Tibial nerve (tissue), 4 donors: ENCODE data around the gene S100A11. TPM values are rescaled to one million over a fixed set of nuclear protein-coding genes. Genes with fewer than 3 reads are reported as not detected.

Experiments used
- DNase-seq, 2 donors: peaks; one replicate each; pipeline ENCODE4 v3.0.0-alpha.2; 2019; ENCODE audit warnings: low spot score in 2 of 2
- H3K27ac ChIP-seq, 4 donors: fragments of 200-600 bp; sonication (generic) in 3 of 4; one replicate each; pipeline ENCODE4 v1.5.1; 2017 to 2019; ENCODE audit warnings: mild to moderate bottlenecking in 1 of 4
- H3K27me3 ChIP-seq, 2 donors: fragments of 200-600 bp; sonication (generic) in 1 of 2; one replicate each; pipeline versions ENCODE4 v1.5.1 to v1.6.0; 2017 to 2019
- H3K36me3 ChIP-seq, 3 donors: fragments of 200-600 bp; sonication (generic); one replicate each; pipeline ENCODE4 v1.5.1; 2018 to 2019
- H3K4me1 ChIP-seq, 4 donors: fragments of 200-600 bp; sonication (generic) in 3 of 4; one replicate each; pipeline ENCODE4 v1.5.1; 2017 to 2019
- H3K4me3 ChIP-seq, 4 donors: fragments of 200-600 bp; sonication (generic) in 3 of 4; one replicate each; pipeline ENCODE4 v1.5.1; 2017 to 2019; ENCODE audit warnings: mild to moderate bottlenecking in 1 of 4, moderate library complexity in 1 of 4
- H3K9me3 ChIP-seq, 4 donors: fragments of 200-600 bp; sonication (generic) in 3 of 4; one replicate each; pipeline ENCODE4 v1.5.1; 2017 to 2019
- EP300 ChIP-seq, 2 donors: sonication (generic); formaldehyde crosslinking; IDR thresholded peaks; one replicate each; pipeline ENCODE4 v1.6.1; 2017; ENCODE audit warnings: antibody characterized with exemption in 2 of 2, mild to moderate bottlenecking in 1 of 2
- POLR2A ChIP-seq, 2 donors: fragments of 450-650 bp; IDR thresholded peaks; one replicate each; pipeline ENCODE4 v1.6.1; 2017; ENCODE audit warnings: antibody characterized with exemption in 2 of 2, mild to moderate bottlenecking in 2 of 2, moderate library complexity in 2 of 2
- WGBS, 2 donors: methylation state at CpG; one replicate each; pipeline ENCODE4 v1.1.5; 2018; 5-methylcytosine and 5-hydroxymethylcytosine counted together
- total RNA-seq, 4 donors: library from RNA; depleted of rRNA; stranded (reverse); fragments of >200 nt; gene quantifications; one replicate each; pipeline ENCODE4 v1.1.0, GENCODE V29; 2016
- TF ChIP-seq, protein P1 (sequence below), 5 experiments: fragments of 200-600 bp in 3 of 5; fragments of 450-650 bp in 2 of 5; sonication (generic) in 3 of 5; IDR thresholded peaks; one replicate each; pipeline ENCODE4 v1.5.1; 2016 to 2019; ENCODE audit warnings: antibody characterized with exemption in 5 of 5, mild to moderate bottlenecking in 3 of 5, moderate library complexity in 2 of 5

Gene S100A11
- total RNA-seq, 4 donors from 2014 or later: 85.0 to 267 (median 145) TPM

GRCh38 chr1:152034654-152035538 lies 1.9 kb downstream of the S100A11 start:
- Histone ChIP-seq H3K36me3 (peaks cover 0 to 42% (median 5%) of the 10 kb centered on the region in 3 donors), H3K27ac (peak overlapping the region in 3 of 4 donors; percentile 87 to 97 (median 94)), H3K4me3 (peak overlapping the region; percentile 55 to 75 (median 62)), H3K9me3 (no peaks in the 10 kb centered on the region), H3K27me3 (no peaks in the 10 kb centered on the region), H3K4me1 (peaks cover 0 to 41% (median 22%) of the 10 kb centered on the region in 4 donors)
- DNase-seq: peak in 1 of 2 donors; percentile 43
- TF ChIP-seq POLR2A (IDR thresholded peaks at IDR 0.05): no peak
- TF ChIP-seq, protein P1, sequence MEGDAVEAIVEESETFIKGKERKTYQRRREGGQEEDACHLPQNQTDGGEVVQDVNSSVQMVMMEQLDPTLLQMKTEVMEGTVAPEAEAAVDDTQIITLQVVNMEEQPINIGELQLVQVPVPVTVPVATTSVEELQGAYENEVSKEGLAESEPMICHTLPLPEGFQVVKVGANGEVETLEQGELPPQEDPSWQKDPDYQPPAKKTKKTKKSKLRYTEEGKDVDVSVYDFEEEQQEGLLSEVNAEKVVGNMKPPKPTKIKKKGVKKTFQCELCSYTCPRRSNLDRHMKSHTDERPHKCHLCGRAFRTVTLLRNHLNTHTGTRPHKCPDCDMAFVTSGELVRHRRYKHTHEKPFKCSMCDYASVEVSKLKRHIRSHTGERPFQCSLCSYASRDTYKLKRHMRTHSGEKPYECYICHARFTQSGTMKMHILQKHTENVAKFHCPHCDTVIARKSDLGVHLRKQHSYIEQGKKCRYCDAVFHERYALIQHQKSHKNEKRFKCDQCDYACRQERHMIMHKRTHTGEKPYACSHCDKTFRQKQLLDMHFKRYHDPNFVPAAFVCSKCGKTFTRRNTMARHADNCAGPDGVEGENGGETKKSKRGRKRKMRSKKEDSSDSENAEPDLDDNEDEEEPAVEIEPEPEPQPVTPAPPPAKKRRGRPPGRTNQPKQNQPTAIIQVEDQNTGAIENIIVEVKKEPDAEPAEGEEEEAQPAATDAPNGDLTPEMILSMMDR (IDR thresholded peaks at IDR 0.05): peak; percentile 61 to 80 (median 67)
- WGBS, 2 donors: 5 to 14% methylated on average over 8 of the region's 8 CpGs

DNA sequence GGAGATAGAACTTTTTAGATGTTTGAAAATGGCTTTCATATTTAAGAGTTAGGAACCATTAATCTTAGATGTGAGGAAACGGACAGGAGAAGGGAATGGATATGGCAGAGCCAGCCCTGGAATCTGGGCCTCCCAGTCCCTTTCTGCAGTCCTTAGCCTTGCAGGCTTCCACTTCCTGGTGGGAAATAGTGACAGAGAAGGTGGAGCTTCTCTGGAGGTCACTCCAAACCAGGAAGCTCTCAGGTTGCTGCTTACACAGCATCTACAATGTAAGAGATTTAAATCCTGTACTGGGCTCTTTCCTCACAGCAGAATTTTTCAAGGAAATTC lies 2.5 kb downstream of the S100A11 start:
- 61 to 69% methylated on average over 1 of the region's 1 CpG for WGBS, 2 donors
- peak overlapping the region; percentile 2 to 75 (median 31) for H3K4me3 ChIP-seq
- H3K27ac ChIP-seq: peak overlapping the region in 3 of 4 donors; percentile 87 to 97 (median 94)
- H3K9me3 ChIP-seq: no peaks in the 10 kb centered on the region
- no peak for TF ChIP-seq EP300 (IDR thresholded peaks at IDR 0.05)
- TF ChIP-seq, protein P1 (IDR thresholded peaks at IDR 0.05): no peak
- no peak for TF ChIP-seq POLR2A (IDR thresholded peaks at IDR 0.05)
- peaks cover 0 to 41% (median 22%) of the 10 kb centered on the region in 4 donors for H3K4me1 ChIP-seq
- peaks cover 0 to 44% (median 5%) of the 10 kb centered on the region in 3 donors for H3K36me3 ChIP-seq
- no peaks in the 10 kb centered on the region for H3K27me3 ChIP-seq
- DNase-seq: no peak

GRCh38 chr1:152029929-152030211 lies 6.9 kb downstream of the S100A11 start:
- Histone ChIP-seq H3K4me1 (peaks cover 0 to 22% (median 14%) of the 10 kb centered on the region in 4 donors), H3K27ac (no peak overlapping the region), H3K36me3 (peaks cover 0 to 44% (median 5%) of the 10 kb centered on the region in 3 donors), H3K9me3 (no peaks in the 10 kb centered on the region), H3K4me3 (no peak overlapping the region), H3K27me3 (no peaks in the 10 kb centered on the region)
- no peak for TF ChIP-seq POLR2A (IDR thresholded peaks at IDR 0.05)
- WGBS, 2 donors: 91 to 92% methylated on average over 4 of the region's 4 CpGs
- DNase-seq: no peak

- peaks cover 0 to 16% (median 8%) of the 10 kb centered on the region in 4 donors for H3K4me1 ChIP-seq
- H3K27ac ChIP-seq: no peak overlapping the region
- no peak overlapping the region for H3K4me3 ChIP-seq
- no peaks in the 10 kb centered on the region for H3K9me3 ChIP-seq
- WGBS, 2 donors: 82 to 83% methylated on average over 8 of the region's 8 CpGs
- H3K27me3 ChIP-seq: no peaks in the 10 kb centered on the region
- H3K36me3 ChIP-seq: peaks cover 0 to 44% (median 5%) of the 10 kb centered on the region in 3 donors
- DNase-seq: no peak
- TF ChIP-seq POLR2A (IDR thresholded peaks at IDR 0.05) (no peak), EP300 (IDR thresholded peaks at IDR 0.05) (no peak)
- TF ChIP-seq, protein P1 (IDR thresholded peaks at IDR 0.05): no peak
These were observed 7.5 kb downstream of the S100A11 start for GRCh38 chr1:152029144-152029928.

- Histone ChIP-seq H3K27ac (no peak overlapping the region), H3K4me3 (no peak overlapping the region), H3K27me3 (no peaks in the 10 kb centered on the region), H3K36me3 (peaks cover 0 to 22% (median 5%) of the 10 kb centered on the region in 3 donors), H3K4me1 (no peaks in the 10 kb centered on the region), H3K9me3 (no peaks in the 10 kb centered on the region)
- WGBS, 2 donors: 35 to 42% methylated on average over 3 of the region's 3 CpGs
- no peak for DNase-seq
- TF ChIP-seq EP300 (IDR thresholded peaks at IDR 0.05) (no peak), POLR2A (IDR thresholded peaks at IDR 0.05) (no peak)
- TF ChIP-seq, protein P1 (IDR thresholded peaks at IDR 0.05): no peak
These were observed 9.9 kb downstream of the S100A11 start for GRCh38 chr1:152026895-152027294.
